Natural killer cell (primary cell): ENCODE data around the gene GSTK1. TPM values are rescaled to one million over a fixed set of nuclear protein-coding genes. Genes with fewer than 3 reads are reported as not detected.

ENCODE experiments used
- ATAC-seq, 3 donors: fragments of 150-1000 bp in 2 of 3; fragments of 200-7000 bp in 1 of 3; cut with Tn5 transposase; 1 replicate in 1 of 3; 2 replicates in 2 of 3; pipeline ENCODE4 v1.10.0; 2021; ENCODE audit warnings: mild to moderate bottlenecking in 2 of 3, moderate library complexity in 2 of 3
- DNase-seq, 2 donors: peaks; one replicate each; pipeline versions ENCODE4 v3.0.0 to v3.0.0-alpha.2; 2013 to 2021; ENCODE audit warnings: mixed read lengths in 1 of 2
- H3K27ac ChIP-seq: one replicate; pipeline ENCODE4 v1.5.1; 2013; ENCODE audit warnings: mild to moderate bottlenecking, low read length
- H3K27me3 ChIP-seq: one replicate; pipeline ENCODE4 v1.6.1; 2013; ENCODE audit warnings: low read length; ENCODE audit not compliant: control insufficient read depth, insufficient read depth
- H3K36me3 ChIP-seq: one replicate; pipeline ENCODE4 v1.6.1; 2013; ENCODE audit warnings: low read length; ENCODE audit not compliant: control insufficient read depth, insufficient read depth
- H3K4me1 ChIP-seq: one replicate; pipeline ENCODE4 v1.6.1; 2013; ENCODE audit warnings: low read length; ENCODE audit not compliant: control insufficient read depth, insufficient read depth
- H3K4me3 ChIP-seq: one replicate; pipeline ENCODE4 v1.5.1; 2013; ENCODE audit warnings: low read length
- H3K9me3 ChIP-seq: one replicate; pipeline ENCODE4 v1.6.1; 2013; ENCODE audit warnings: low read length; ENCODE audit not compliant: control insufficient read depth, insufficient read depth
- H3K27ac Mint-ChIP-seq, 2 donors: one replicate each; pipeline ENCODE4 v1.8.0; 2022; ENCODE audit warnings: mild to moderate bottlenecking in 2 of 2, mixed read lengths in 2 of 2, moderate library complexity in 1 of 2
- H3K27me3 Mint-ChIP-seq, 2 donors: one replicate each; pipeline ENCODE4 v1.8.0; 2022; ENCODE audit warnings: low read depth in 2 of 2, mixed read lengths in 2 of 2
- H3K36me3 Mint-ChIP-seq: one replicate; pipeline ENCODE4 v1.8.0; 2022; ENCODE audit warnings: mixed read lengths
- H3K4me1 Mint-ChIP-seq, 2 donors: one replicate each; pipeline ENCODE4 v1.8.0; 2022; ENCODE audit warnings: mixed read lengths in 2 of 2
- H3K4me3 Mint-ChIP-seq: one replicate; pipeline ENCODE4 v1.8.0; 2022; ENCODE audit warnings: mild to moderate bottlenecking, moderate library complexity, mixed read lengths
- H3K9me3 Mint-ChIP-seq, 2 donors: one replicate each; pipeline ENCODE4 v1.8.0; 2022; ENCODE audit warnings: mixed read lengths in 2 of 2
- WGBS: methylation state at CpG from one replicate; pipeline ENCODE4 v1.1.7; 2013; ENCODE audit warnings: missing lambda C conversion rate; ENCODE audit not compliant: insufficient coverage; 5-methylcytosine and 5-hydroxymethylcytosine counted together
- intact Hi-C: fragments of 100-400 bp; cut with micrococcal nuclease; formaldehyde crosslinking; loops from one replicate; pipeline ENCODE4 v1.14.2; 2022
- total RNA-seq, 4 donors: library from RNA; stranded (reverse); fragments of 120-200 nt in 1 of 4; gene quantifications; one replicate each; pipeline versions ENCODE4 v1.2.3 to v1.2.4, GENCODE V29; 2013 to 2022
- TF ChIP-seq, protein P1 (sequence below): fragments of 200-600 bp; IDR thresholded peaks from one replicate; pipeline ENCODE4 v1.8.0; 2022; ENCODE audit warnings: antibody characterized with exemption

The GSTK1 gene
- total RNA-seq, 3 donors from 2014 or later (not counting 1 experiment from before 2014, with no cell fraction given) = 159 to 215 (median 181) TPM

DNA sequence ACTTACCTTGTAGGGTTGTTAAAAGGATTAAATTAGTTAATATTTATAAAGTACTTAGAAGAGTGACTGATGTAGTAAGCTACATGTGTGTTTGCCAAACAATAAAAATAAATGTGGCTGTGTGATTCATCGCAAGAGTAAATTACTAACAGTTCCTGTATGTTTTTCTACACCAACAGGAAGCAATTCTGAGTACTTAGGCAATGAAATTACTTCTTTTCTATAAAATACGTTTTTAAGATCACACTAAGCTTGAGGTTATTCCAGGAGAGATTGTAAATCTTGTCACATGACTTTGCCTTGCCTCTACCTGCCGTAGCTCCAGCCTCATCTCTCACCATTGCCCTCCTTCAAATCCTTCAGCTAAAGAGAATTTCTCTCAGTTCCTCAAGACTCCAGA, 18.1 kb upstream of the GSTK1 start:
- ATAC-seq (no peak), DNase-seq (no peak)
- Mint-ChIP-seq H3K27me3 (peaks cover 10 to 17% of the 10 kb centered on the region in 2 donors), H3K4me1 (peaks cover 5 to 16% of the 10 kb centered on the region in 2 donors), H3K36me3 (peaks cover 6% of the 10 kb centered on the region), H3K9me3 (peaks cover 0 to 5% of the 10 kb centered on the region in 2 donors), H3K27ac (no peak overlapping the region), H3K4me3 (no peak overlapping the region)
- Histone ChIP-seq H3K4me1 (peaks cover 3% of the 10 kb centered on the region), H3K27me3 (no peaks in the 10 kb centered on the region), H3K27ac (no peak overlapping the region), H3K4me3 (no peak overlapping the region), H3K36me3 (no peaks in the 10 kb centered on the region), H3K9me3 (no peaks in the 10 kb centered on the region)
- intact Hi-C loops = no loop called here
- WGBS = 20% methylated on average over 3 of the region's 3 CpGs
- TF ChIP-seq, protein P1, sequence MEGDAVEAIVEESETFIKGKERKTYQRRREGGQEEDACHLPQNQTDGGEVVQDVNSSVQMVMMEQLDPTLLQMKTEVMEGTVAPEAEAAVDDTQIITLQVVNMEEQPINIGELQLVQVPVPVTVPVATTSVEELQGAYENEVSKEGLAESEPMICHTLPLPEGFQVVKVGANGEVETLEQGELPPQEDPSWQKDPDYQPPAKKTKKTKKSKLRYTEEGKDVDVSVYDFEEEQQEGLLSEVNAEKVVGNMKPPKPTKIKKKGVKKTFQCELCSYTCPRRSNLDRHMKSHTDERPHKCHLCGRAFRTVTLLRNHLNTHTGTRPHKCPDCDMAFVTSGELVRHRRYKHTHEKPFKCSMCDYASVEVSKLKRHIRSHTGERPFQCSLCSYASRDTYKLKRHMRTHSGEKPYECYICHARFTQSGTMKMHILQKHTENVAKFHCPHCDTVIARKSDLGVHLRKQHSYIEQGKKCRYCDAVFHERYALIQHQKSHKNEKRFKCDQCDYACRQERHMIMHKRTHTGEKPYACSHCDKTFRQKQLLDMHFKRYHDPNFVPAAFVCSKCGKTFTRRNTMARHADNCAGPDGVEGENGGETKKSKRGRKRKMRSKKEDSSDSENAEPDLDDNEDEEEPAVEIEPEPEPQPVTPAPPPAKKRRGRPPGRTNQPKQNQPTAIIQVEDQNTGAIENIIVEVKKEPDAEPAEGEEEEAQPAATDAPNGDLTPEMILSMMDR = no peak

DNA sequence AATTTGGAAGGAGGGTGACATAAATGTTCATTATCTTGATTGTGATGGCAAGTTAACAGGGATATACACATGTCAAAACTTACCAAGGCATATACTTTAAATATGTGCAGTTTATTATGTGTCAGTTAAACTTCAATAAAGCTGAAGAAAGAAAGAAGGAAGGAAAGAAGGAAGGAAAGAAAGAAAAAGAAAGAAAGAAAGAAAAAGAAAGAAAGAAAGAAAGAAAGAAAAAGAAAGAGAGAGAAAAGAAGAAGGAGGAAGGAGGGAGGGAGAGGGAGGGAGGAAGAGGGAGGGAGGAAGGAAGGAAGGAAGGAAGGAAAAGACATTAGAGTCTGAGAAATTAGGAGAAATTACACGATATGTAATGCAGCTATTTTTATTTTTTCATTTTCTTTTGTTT, 15.9 kb upstream of the GSTK1 start:
- TF ChIP-seq, protein P1 = no peak
- Histone ChIP-seq H3K27me3 (no peaks in the 10 kb centered on the region), H3K4me3 (no peak overlapping the region), H3K4me1 (peaks cover 7% of the 10 kb centered on the region), H3K27ac (no peak overlapping the region), H3K36me3 (no peaks in the 10 kb centered on the region), H3K9me3 (no peaks in the 10 kb centered on the region)
- no peak overlapping the region for H3K27ac Mint-ChIP-seq
- peaks cover 26 to 36% of the 10 kb centered on the region in 2 donors for H3K4me1 Mint-ChIP-seq
- WGBS = no CpG with 5 or more reads among the region's 1 CpG
- DNase-seq = no peak
- intact Hi-C loops = no loop called here
- no peak for ATAC-seq
- peaks cover 0 to 5% of the 10 kb centered on the region in 2 donors for H3K9me3 Mint-ChIP-seq
- H3K4me3 Mint-ChIP-seq = no peak overlapping the region
- H3K36me3 Mint-ChIP-seq = peaks cover 6% of the 10 kb centered on the region
- peaks cover 7 to 8% of the 10 kb centered on the region in 2 donors for H3K27me3 Mint-ChIP-seq

DNA sequence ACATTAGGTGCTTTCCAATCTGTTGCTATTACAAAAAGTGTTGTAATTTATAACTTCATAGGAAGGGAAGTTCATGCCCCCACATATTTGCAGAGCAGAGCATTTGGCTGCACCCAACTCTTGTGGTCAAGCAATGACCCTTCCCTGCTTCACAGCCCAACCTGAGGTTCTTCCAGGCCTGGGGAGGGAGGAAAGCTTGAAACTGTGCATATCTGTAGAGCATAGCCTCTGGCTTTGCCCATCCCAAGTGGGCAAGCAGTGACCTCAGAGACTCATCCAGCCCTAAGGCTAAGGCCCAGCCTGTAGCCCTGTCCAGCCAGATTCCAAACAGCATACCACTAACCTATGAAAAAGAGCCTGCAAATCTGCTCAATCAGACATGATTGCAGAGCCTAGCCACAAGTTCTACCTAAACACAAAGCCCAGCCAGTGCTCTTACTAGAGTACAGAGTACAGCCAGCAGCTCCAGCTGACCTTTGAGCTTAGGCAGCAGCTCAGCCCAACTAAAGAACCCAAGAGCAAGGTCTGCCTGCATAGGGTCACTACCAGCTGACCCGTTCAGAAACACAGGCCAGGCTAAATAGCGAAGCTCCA, 14.4 kb upstream of the GSTK1 start:
- 91% methylated on average over 2 of the region's 2 CpGs for WGBS
- Histone ChIP-seq H3K9me3 (peaks cover 3% of the 10 kb centered on the region), H3K36me3 (no peaks in the 10 kb centered on the region), H3K4me3 (no peak overlapping the region), H3K4me1 (peaks cover 7% of the 10 kb centered on the region), H3K27ac (no peak overlapping the region), H3K27me3 (no peaks in the 10 kb centered on the region)
- TF ChIP-seq, protein P1 = no peak
- Mint-ChIP-seq H3K4me1 (peaks cover 27 to 36% of the 10 kb centered on the region in 2 donors), H3K27ac (no peak overlapping the region), H3K4me3 (no peak overlapping the region), H3K36me3 (peaks cover 6% of the 10 kb centered on the region), H3K9me3 (peaks cover 0 to 5% of the 10 kb centered on the region in 2 donors), H3K27me3 (peaks cover 1 to 7% of the 10 kb centered on the region in 2 donors)
- ATAC-seq = no peak
- intact Hi-C loops = no loop called here
- no peak for DNase-seq

DNA sequence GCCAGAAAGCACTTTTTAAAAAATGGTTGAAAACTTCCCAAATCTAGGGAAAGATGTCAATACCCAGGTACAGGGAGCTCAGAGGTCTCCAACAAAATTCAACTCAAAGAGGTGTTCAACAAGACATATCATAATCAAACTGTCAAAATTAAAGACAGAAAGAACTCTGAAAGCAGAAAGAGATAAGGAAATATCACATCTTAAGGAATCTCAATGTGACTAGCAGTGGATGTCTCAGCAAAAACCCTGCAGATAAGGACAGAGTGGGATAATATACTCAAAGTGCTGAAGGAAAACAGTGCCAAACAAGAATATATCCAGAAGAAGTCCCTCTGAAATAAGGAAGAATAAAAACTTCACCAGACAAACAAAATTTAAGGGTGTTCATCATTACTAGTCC, 13.0 kb upstream of the GSTK1 start:
- H3K27ac Mint-ChIP-seq = no peak overlapping the region
- intact Hi-C loops = no loop called here
- DNase-seq (no peak), ATAC-seq (no peak)
- H3K4me3 Mint-ChIP-seq = peak overlapping the region; percentile 35
- no peaks in the 10 kb centered on the region for H3K27me3 ChIP-seq
- peaks cover 7% of the 10 kb centered on the region for H3K4me1 ChIP-seq
- H3K4me1 Mint-ChIP-seq = peaks cover 27 to 36% of the 10 kb centered on the region in 2 donors
- H3K9me3 Mint-ChIP-seq = peaks cover 0 to 5% of the 10 kb centered on the region in 2 donors
- no peak overlapping the region for H3K27ac ChIP-seq
- H3K36me3 Mint-ChIP-seq = peaks cover 6% of the 10 kb centered on the region
- H3K4me3 ChIP-seq = no peak overlapping the region
- TF ChIP-seq, protein P1 = no peak
- H3K27me3 Mint-ChIP-seq = peaks cover 0 to 7% of the 10 kb centered on the region in 2 donors
- no peaks in the 10 kb centered on the region for H3K36me3 ChIP-seq
- H3K9me3 ChIP-seq = peaks cover 3% of the 10 kb centered on the region
